ENCODE measurements around the gene MACROH2A1.

DNA sequence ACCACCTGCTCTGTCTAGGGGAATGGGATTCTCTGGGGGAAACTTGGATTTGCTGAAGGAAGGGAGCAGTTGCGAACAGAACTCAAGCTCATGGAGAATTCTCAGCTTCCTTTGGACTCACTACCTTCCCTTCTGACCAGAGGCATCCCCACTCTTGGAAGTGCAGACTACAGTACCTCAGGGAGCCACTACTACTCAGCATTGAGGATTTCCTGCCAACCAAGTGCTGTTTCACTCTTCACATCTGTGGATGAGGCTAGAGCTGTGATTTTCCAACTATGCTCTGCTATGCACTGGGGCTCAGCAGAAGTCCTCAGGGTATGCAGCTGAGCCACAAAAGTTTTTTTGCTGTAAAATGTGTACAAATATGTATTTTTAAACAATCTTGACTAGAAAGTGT lies 43.9 kb downstream of the MACROH2A1 start:
- TF ChIP-seq CTCF (conservative IDR thresholded peaks at IDR 0.05) (no peak), ZFX (IDR thresholded peaks at IDR 0.05) (no peak)
